ENCODE results near the gene MT1A.
A peak's percentile ranks its signal among the peaks of the same experiment; 100 is the strongest.

MT1A gene

GRCh38 chr16:56681939-56682702, 43.7 kb downstream of the MT1A start, which contains the start of gene MT1X:
Gene MT1X, plus strand, starts transcription at chr16:56682470. Its CDS starts 71 bp downstream, at chr16:56682541.
- Histone ChIP-seq H3K4me1 (ENCODE audit: insufficient read depth, low read length) (peaks cover 24% of the 10 kb centered on the region), H3K79me2 (ENCODE audit: insufficient read depth, low read length) (no peaks in the 10 kb centered on the region), H3K4me2 (ENCODE audit: insufficient read depth, low read length) (peak within 1 kb of the TSS; percentile 99), H4K20me1 (ENCODE audit: insufficient read depth, low read length) (no peaks in the 10 kb centered on the region), H3K9ac (ENCODE audit: low read depth, low read length) (peak within 1 kb of the TSS; percentile 92), H3K4me3 (ENCODE audit: low read depth in 1 of 2, low read length in 2 of 2) (peak within 1 kb of the TSS; percentile 90 to 93), H2AFZ (ENCODE audit: low read depth, low read length) (peak within 1 kb of the TSS; percentile 91), H3K9me3 (ENCODE audit: insufficient read depth, low read length, severe bottlenecking) (no peaks in the 10 kb centered on the region), H3K27me3 (ENCODE audit: insufficient read depth, low read length, poor library complexity) (peaks cover 3% of the 10 kb centered on the region), H3K36me3 (ENCODE audit: insufficient read depth, low read length) (no peaks in the 10 kb centered on the region), H3K27ac (ENCODE audit: low read length) (peak within 1 kb of the TSS; percentile 90)
- DNase-seq (peak; percentile 91), ATAC-seq (ENCODE audit: insufficient read depth, low read depth) (peak; percentile 99)
- TF ChIP-seq CTCF (IDR thresholded peaks at IDR 0.05; ENCODE audit: borderline replicate concordance, extremely low read depth, low read length, poor library complexity, severe bottlenecking) (no peak), EZH2 (IDR thresholded peaks at IDR 0.05; ENCODE audit: borderline replicate concordance, low read depth, low read length, severe bottlenecking) (no peak)

- DNase-seq (peak; percentile 16), ATAC-seq (ENCODE audit: insufficient read depth, low read depth) (peak; percentile 6; the same call in 2 of the 3 replicates)
- H3K9ac ChIP-seq (ENCODE audit: low read depth, low read length) = peak overlapping the region; percentile 92
- H3K27ac ChIP-seq (ENCODE audit: low read length) = peak overlapping the region; percentile 90
- no peaks in the 10 kb centered on the region for H3K79me2 ChIP-seq (ENCODE audit: insufficient read depth, low read length)
- TF ChIP-seq CTCF (IDR thresholded peaks at IDR 0.05; ENCODE audit: borderline replicate concordance, extremely low read depth, low read length, poor library complexity, severe bottlenecking) (no peak), EZH2 (IDR thresholded peaks at IDR 0.05; ENCODE audit: borderline replicate concordance, low read depth, low read length, severe bottlenecking) (no peak)
- H3K4me2 ChIP-seq (ENCODE audit: insufficient read depth, low read length) = peak overlapping the region; percentile 99
- H3K27me3 ChIP-seq (ENCODE audit: insufficient read depth, low read length, poor library complexity) = no peaks in the 10 kb centered on the region
- H3K4me1 ChIP-seq (ENCODE audit: insufficient read depth, low read length) = peaks cover 24% of the 10 kb centered on the region
- H3K36me3 ChIP-seq (ENCODE audit: insufficient read depth, low read length) = no peaks in the 10 kb centered on the region
- peak overlapping the region; percentile 91 for H2AFZ ChIP-seq (ENCODE audit: low read depth, low read length)
- H3K4me3 ChIP-seq (ENCODE audit: low read depth in 1 of 2, low read length in 2 of 2) = peak overlapping the region; percentile 90 to 93
- H4K20me1 ChIP-seq (ENCODE audit: insufficient read depth, low read length) = no peaks in the 10 kb centered on the region
- no peaks in the 10 kb centered on the region for H3K9me3 ChIP-seq (ENCODE audit: insufficient read depth, low read length, severe bottlenecking)
These were observed 44.4 kb downstream of the MT1A start for GRCh38 chr16:56682703-56683397.

GRCh38 chr16:56683424-56684172, 45.1 kb downstream of the MT1A start:
- Histone ChIP-seq H3K4me2 (ENCODE audit: insufficient read depth, low read length) (peak overlapping the region; percentile 99), H3K27ac (ENCODE audit: low read length) (no peak overlapping the region), H4K20me1 (ENCODE audit: insufficient read depth, low read length) (no peaks in the 10 kb centered on the region), H3K27me3 (ENCODE audit: insufficient read depth, low read length, poor library complexity) (no peaks in the 10 kb centered on the region), H3K9me3 (ENCODE audit: insufficient read depth, low read length, severe bottlenecking) (no peaks in the 10 kb centered on the region), H3K36me3 (ENCODE audit: insufficient read depth, low read length) (no peaks in the 10 kb centered on the region), H3K4me1 (ENCODE audit: insufficient read depth, low read length) (peaks cover 24% of the 10 kb centered on the region), H3K4me3 (ENCODE audit: low read depth in 1 of 2, low read length in 2 of 2) (peak overlapping the region in 1 of 2 experiments; percentile 93; a peak in 2 of 4 replicates), H3K9ac (ENCODE audit: low read depth, low read length) (peak overlapping the region; percentile 92), H2AFZ (ENCODE audit: low read depth, low read length) (peak overlapping the region; percentile 91; the same call in 1 of the 2 replicates), H3K79me2 (ENCODE audit: insufficient read depth, low read length) (no peaks in the 10 kb centered on the region)
- DNase-seq (no peak), ATAC-seq (ENCODE audit: insufficient read depth, low read depth) (no peak)
- no peak for TF ChIP-seq EZH2 (IDR thresholded peaks at IDR 0.05; ENCODE audit: borderline replicate concordance, low read depth, low read length, severe bottlenecking)
- TF ChIP-seq CTCF (IDR thresholded peaks at IDR 0.05; ENCODE audit: borderline replicate concordance, extremely low read depth, low read length, poor library complexity, severe bottlenecking) = no peak
